AG09319 (cell line): ENCODE measurements around the gene ARRDC2.
"Not testable (repeated sequence)": the region's sequence is repeated elsewhere in the genome, so short reads cannot be mapped to it uniquely, and the experiment has no call there.

Experiments
- DNase-seq: peaks from one replicate; pipeline ENCODE4 v3.0.0-alpha.2; 2010; ENCODE audit warnings: low read depth; ENCODE audit errors: extremely low read depth
- CTCF ChIP-seq: IDR thresholded peaks from 2 replicates; pipeline ENCODE4 v1.5.1; 2011; ENCODE audit warnings: low read depth, mild to moderate bottlenecking, inconsistent platforms, low read length, moderate library complexity

Gene ARRDC2

DNA sequence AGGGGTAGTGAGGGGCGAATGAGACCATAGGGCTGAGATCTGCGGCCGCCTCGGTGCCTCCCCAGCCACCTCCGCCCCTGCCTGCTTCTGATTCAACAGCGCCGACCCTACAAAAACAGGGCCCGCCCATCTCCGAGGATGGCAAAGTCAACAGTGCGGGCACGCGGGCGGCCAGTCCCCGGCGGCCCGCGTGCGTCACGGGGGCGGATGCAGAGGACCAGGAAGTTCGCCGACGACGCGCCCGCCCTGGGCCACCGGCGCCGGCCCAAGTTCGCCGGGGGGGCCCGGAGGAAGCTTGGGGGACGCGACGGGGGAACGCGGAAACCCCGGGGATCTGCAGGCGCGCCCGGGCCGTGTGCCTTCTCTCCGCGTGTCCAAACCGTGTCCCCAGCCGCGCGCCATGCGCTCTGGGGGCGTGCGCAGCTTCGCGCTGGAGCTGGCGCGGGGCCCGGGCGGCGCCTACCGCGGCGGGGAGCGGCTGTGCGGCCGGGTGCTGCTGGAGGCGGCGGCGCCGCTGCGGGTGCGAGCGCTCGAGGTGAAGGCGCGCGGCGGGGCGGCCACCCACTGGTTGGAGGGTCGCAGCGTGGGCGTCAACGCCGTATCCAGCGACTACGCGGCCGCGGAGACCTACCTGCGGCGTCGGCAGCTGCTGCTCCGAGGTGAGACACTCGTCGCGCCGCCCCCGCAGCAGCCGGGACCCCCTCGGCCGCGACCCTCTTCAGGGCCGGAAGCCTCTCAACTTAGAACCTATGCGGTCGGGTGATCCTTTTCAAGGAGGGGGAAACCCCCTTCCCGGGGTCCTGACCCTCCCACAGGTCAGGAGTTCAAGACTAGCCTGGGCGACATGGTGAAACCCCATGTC is 6.8 kb upstream of the ARRDC2 start:
- DNase-seq, result no peak
- TF ChIP-seq CTCF, result no peak

DNA sequence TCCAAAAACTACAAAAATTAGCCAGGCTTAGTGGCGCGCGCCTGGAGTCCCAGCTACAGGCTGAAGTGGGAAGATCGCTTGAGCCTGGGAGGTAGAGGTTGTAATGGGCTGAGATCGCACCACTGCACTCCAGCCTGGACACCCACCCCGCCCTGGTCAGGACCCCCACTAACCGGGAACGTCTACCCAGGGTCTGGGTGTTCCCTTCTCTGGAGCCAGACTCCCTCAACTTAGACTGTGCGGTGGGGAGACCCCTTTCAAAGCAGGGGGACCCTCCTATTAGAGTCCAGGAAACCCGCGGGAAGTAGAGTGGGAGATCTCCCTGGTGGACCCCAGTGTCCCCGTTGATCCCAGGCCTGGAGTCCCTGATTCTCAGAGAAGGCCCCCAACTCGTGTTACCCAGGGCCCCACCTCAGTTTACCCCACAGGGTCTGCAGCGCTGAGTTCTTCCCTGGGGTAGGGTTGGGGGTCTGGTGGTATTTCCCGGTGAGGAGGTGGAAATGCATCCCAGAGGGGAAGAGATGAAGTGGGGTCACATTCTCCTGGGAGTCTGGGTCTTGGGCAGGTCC is 6.1 kb upstream of the ARRDC2 start:
- TF ChIP-seq CTCF, result no peak

GRCh38 chr19:18002347-18002850 is 5.6 kb upstream of the ARRDC2 start:
- no peak for TF ChIP-seq CTCF
- no peak for DNase-seq

More for the DNA sequence above, 6.1 kb upstream of the ARRDC2 start:
- no peak for DNase-seq

GRCh38 chr19:18005750-18006149 is 2.2 kb upstream of the ARRDC2 start:
- DNase-seq, result not testable (repeated sequence)

DNA sequence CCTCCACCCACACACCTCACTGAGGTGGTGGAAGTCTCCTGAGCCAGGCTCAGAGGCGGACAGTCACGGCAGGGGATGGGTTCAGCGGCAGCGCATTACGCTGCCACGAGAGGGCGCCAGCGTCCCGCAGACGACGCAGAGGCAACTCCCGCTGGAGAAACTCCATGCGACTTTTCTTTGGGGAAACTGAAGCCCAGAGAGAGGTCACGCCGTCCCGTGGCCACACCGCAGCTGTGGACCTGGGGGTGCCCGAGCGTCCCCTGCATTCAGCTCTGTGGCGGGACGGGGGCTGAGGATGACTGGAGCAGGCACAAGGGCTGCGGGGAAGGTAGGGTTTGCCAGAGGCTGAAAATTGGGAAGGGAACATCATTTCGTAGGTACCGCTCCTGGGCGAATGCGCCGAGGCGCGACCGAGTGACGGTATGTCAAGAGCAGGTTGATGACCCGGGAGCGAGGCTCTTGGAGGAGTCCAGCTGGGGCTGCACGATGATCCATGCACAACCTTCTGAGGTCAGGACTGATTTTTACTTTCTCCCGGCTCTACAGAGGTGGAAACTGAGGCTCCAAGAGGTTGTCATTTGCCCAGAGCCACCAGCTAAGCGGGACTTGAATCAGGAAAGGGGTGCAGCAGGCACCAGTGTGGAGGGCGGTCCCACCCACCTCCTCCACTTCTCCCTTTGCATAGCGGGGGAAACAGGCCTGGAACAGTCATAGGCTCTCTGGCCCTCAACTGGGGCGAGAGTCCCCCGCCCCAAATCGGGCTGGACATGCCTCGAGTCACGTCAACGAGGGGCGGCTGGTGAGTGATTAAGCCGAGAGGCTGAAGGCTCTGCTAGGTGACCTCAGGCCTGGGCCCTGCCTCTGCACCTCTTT is 690 bp upstream of the ARRDC2 start:
- DNase-seq, result no peak
- peak; percentile 95 for TF ChIP-seq CTCF

DNA sequence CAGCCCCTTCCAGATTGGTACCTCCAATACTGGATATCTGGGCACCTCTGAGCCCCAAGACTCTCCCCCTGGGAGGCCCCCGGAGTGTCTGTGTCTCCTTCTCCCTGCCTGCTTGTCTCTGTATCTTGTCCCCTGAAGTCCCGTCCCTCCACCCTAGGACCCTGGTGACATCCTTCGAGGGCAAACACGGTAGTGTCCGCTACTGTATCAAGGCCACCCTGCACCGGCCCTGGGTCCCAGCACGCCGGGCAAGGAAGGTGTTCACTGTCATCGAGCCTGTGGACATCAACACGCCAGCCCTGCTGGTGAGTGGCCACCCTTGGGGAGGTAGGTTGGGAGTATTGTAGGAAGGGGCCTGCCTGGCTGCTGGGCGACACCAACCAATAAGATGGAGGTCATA is 844 bp downstream of the ARRDC2 start:
- DNase-seq, result no peak
- TF ChIP-seq CTCF, result no peak

- no peak for DNase-seq
- no peak for TF ChIP-seq CTCF
These were observed 1.6 kb downstream of the ARRDC2 start for GRCh38 chr19:18009412-18010066.
